Measurements from ENCODE around the gene TK2.

The TK2 gene

GRCh38 chr16:66459878-66460277 is 90.0 kb downstream of the TK2 start:
- no peak for DNase-seq

GRCh38 chr16:66458853-66459252 is 91.1 kb downstream of the TK2 start:
- DNase-seq = no peak

- no peak for DNase-seq
Measured at GRCh38 chr16:66458292-66458691, 91.6 kb downstream of the TK2 start.

All from activated naive CD4-positive, alpha-beta T cell (primary cell).